ENCODE measurements around the gene S100A11. TPM values are rescaled to one million over a fixed set of nuclear protein-coding genes. Genes with fewer than 3 reads are reported as not detected.

The S100A11 gene
- total and polyA plus RNA-seq, 2 donors (not counting 1 experiment from before 2014, with no cell fraction given): 26.2 to 31.4 TPM

DNA sequence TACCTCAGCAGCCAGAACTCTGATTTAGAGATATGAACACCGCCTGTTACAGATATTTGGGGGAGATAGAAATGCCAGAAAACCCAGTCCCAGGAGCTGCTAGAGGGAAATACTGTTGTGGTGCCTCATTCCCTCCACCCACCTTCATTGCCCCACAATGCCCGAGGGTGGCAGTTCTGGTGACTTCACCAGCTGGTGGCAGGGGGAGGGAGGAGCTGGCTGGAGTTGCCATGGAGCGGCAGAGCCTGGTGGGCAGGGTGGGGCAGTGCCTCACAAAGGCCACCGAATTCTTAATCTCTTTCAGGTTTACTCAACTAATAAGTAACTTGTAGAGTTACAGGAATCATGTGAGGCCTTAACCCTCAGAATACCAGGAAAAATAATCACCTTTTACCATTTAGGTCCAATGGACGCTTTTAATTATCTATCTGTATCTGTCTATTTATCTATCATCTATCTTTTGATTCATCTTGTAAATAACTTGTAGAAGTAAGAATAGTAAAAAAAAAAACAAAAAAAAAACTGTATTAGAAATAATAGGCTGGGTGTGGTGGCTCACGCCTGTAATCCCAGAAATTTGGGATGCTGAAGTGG is 11.7 kb upstream of the S100A11 start:
- TF ChIP-seq CTCF (IDR thresholded peaks at IDR 0.05) (no peak), EZH2 (IDR thresholded peaks at IDR 0.05; ENCODE audit: borderline replicate concordance, insufficient read depth, low read depth, low read length, poor library complexity, severe bottlenecking) (no peak)
- no peaks in the 10 kb centered on the region for H3K79me2 ChIP-seq (ENCODE audit: control insufficient read depth, insufficient read depth, low read length)
- H3K9ac ChIP-seq (ENCODE audit: low read length): peak overlapping the region; percentile 52
- CTCF ChIA-PET: interaction anchor here (1.0 to 3.8 kb wide), 8 partner anchors 9 to 411 kb away, joined by 3 to 35 read pairs (median 8); partner anchors contain the start of gene S100A11
- H3K4me1 ChIP-seq (ENCODE audit: control insufficient read depth in 2 of 2, insufficient read depth in 2 of 2, low read length in 2 of 2): peaks cover 17 to 19% of the 10 kb centered on the region in 2 donors
- H3K36me3 ChIP-seq (replicated peaks in 1 of 2; ENCODE audit: control extremely low read depth in 1 of 2, control insufficient read depth in 1 of 2, extremely low read depth in 1 of 2, insufficient read depth in 2 of 2, low read length in 1 of 2): no peaks in the 10 kb centered on the region
- POLR2A ChIA-PET: interaction anchor here (0.6 to 0.7 kb wide), 3 partner anchors 15 to 1685 kb away, joined by 3 to 4 read pairs (median 3); no protein-coding TSS in a partner anchor
- peaks cover 0 to 6% (median 0%) of the 10 kb centered on the region in 4 experiments for H3K27me3 ChIP-seq (replicated peaks in 1 of 4; ENCODE audit: control extremely low read depth in 1 of 4, control insufficient read depth in 3 of 4, insufficient read depth in 4 of 4, low read length in 3 of 4)
- peaks cover 0 to 8% (median 0%) of the 10 kb centered on the region in 3 donors for H3K9me3 ChIP-seq (ENCODE audit: control extremely low read depth in 1 of 3, control insufficient read depth in 2 of 3, insufficient read depth in 1 of 3, low read length in 2 of 3)
- ATAC-seq (ENCODE audit: low read depth): peak; percentile 31
- peak overlapping the region in 4 of 5 experiments; percentile 7 to 22 (median 15) for H3K4me3 ChIP-seq (ENCODE audit: control extremely low read depth in 1 of 5, extremely low read depth in 1 of 5, insufficient read depth in 1 of 5, low read depth in 2 of 5, low read length in 4 of 5)
- peaks cover 8% of the 10 kb centered on the region for H3K27me3 Mint-ChIP-seq
- 20% methylated on average over 1 of the region's 6 CpGs for WGBS (ENCODE audit: insufficient coverage)
- H2AFZ ChIP-seq (ENCODE audit: insufficient read depth, low read depth, low read length, poor library complexity, severe bottlenecking): peak overlapping the region; percentile 95
- H3K27ac ChIP-seq (ENCODE audit: low read length in 2 of 2): peak overlapping the region; percentile 93 to 97
- H3K9me3 Mint-ChIP-seq (ENCODE audit: insufficient read depth): no peaks in the 10 kb centered on the region
- peak overlapping the region; percentile 97 for H3K27ac Mint-ChIP-seq
- no peaks in the 10 kb centered on the region for H4K20me1 ChIP-seq (ENCODE audit: control insufficient read depth, insufficient read depth, low read length, poor library complexity, severe bottlenecking)
- DNase-seq: no peak
- intact Hi-C loops (cut with micrococcal nuclease): loop anchor here (1.0 to 5.0 kb wide), 4 partner anchors 12 to 412 kb away; partner anchors contain the start of genes TDRKH and THEM4
- H3K4me2 ChIP-seq (replicated peaks; ENCODE audit: low read depth, low read length, poor library complexity, severe bottlenecking): peak overlapping the region; percentile 66
- H3K4me1 Mint-ChIP-seq: peaks cover 16% of the 10 kb centered on the region
- peak overlapping the region; percentile 76 for H3K4me3 Mint-ChIP-seq
